Activated naive CD8-positive, alpha-beta T cell treated with anti-CD3 and anti-CD28 coated beads, Interleukin-2, amount 50 U/mL, for 16 hours (primary cell): Measurements from ENCODE around the gene CST7.

ENCODE experiments used
- DNase-seq: peaks from one replicate; pipeline ENCODE4 v3.0.0-alpha.2; 2020; ENCODE audit warnings: low read depth, low spot score

CST7 gene

GRCh38 chr20:25003002-25003401 lies 53.9 kb downstream of the CST7 start:
- no peak for DNase-seq

GRCh38 chr20:25005220-25005619 lies 56.2 kb downstream of the CST7 start:
- no peak for DNase-seq

- DNase-seq = no peak
Observed at GRCh38 chr20:25005661-25006060, 56.6 kb downstream of the CST7 start.

DNA sequence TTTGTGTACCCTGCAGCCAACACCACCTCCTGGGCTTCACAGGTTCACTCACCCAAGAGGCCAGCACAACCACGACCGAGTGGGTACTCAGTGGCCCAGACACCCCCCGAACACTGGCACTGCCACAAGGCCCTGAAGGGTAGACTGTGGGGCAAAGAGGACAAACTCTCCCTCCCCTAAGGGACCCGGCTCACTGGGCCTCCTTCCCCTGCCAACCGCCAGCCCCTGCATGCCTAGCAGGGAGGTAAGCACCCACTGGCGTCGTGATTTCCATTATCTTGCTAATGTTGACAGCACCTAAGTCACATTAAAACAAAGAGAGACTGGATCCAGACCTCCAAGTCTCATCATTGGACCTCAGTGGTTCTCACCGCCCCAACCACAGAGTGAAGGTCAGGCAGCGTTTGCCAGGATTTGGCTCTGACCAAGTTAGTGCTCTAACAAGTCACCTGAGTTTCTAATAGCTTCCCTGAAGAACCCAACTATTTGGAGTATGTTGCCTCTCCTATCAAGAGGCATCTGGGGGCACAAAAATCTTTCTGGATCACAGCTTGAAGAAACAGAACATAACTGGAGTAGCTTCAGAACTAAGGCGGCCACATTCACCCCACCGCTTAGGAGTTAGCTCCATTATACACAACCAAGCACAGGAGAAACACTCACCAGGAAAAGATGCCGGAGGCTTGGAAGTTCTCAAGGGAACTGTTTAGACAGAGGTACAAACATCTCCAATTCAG lies 57.5 kb downstream of the CST7 start:
- no peak for DNase-seq

DNA sequence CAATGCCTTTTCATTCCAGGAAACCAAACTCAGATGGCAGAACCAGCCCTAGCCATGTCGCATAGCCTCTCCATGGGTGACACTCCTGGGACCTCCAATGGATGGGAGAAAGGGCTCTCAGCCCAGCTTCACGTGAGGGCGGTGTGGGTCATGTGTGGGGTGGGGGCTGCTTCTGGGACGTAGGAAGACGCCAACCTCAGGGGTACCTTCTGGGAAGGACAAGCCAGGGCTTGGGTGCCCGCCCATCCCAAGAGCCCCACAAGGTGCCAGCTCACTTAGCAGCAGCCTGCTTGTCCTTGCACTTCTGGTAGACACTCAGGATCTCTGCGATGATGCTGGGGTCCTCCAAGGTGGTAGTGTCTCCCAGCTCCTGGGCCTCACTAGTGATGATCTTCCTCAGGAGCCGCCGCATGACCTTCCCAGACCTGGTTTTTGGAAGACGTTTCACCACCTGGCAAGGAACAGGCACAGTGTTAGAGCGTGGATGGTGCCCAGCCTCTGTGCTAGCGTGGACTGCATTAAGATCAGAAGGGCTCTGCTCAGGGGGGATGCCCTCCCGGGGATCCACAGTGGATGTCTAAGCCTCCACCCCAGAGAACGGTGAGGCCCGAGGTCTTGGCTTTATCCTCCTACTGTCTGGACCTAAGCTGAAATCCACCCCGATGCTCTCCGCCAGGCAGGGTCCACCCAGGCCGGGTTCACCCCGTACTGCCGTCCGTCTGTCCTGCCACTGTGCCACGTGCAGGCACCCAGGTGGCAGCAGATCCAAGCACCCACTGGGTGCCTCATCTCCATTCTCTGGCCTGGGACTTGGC lies 58.6 kb downstream of the CST7 start:
- no peak for DNase-seq

DNA sequence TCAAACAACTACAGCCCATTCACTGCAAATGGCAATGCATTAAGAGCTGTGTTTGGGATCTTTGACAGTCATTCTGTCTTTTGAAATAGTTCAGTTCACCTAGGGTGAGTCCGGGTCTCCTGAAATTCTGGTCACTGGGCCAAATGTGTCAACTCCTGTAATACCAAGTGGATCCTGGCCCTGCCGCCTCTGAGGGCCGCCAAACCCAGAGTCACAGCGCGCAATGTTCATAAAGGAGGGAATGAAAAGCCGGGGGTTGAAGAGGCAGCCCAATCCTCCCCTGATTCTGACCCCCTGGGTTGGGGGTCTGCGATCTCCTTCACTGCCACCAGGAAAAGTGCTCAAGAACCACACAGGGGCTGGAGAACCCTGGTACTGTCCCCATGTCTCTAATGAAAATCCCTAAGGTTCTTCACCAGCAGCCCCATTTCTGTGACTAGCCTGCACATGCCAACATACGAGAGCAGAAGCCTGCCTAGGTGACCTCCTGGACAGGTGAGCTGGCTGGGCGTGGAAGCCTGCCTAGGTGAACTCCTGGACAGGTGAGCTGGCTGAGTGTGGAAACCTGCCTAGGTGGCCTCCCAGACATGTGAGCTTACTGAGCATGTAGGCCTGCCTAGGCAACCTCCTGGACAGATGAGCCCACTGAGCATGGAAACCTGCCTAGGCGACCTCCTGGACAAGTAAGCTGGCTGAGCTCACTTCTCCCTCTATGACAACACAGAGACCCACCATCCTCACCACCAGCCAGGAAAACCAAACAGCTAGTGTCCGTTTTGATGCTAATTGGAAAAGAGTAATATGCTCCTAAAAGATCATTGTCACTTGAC lies 59.5 kb downstream of the CST7 start:
- no peak for DNase-seq
